Measurements from ENCODE around the gene CACNA1G. TPM values are rescaled to one million over a fixed set of nuclear protein-coding genes. Genes with fewer than 3 reads are reported as not detected.
A peak's percentile ranks its signal among the peaks of the same experiment; 100 is the strongest.

CACNA1G gene
- total RNA-seq, 1 donor = under 0.01 TPM

DNA sequence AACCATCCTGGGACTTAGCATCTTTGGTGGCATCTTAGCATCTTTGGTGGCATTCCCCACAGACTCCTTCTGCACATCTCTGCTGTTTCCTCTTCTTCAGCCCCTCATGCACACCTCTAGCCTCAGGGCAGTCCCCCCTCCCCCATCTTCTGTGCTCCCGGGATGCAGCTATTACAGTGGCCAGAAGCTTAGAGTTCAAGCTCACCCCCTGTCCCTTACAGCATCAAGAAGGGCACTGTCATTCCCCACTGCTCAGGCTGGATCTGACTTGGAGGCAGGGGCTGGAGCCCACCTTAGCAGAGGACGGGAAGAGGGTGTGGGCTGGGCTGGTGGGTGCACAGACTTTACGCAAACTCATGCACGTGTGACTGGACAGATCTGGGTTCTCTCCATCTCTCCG is 27.3 kb upstream of the CACNA1G start:
- H3K27ac ChIP-seq (ENCODE audit: low read depth, low read length) = no peak overlapping the region
- TF ChIP-seq, protein P1, sequence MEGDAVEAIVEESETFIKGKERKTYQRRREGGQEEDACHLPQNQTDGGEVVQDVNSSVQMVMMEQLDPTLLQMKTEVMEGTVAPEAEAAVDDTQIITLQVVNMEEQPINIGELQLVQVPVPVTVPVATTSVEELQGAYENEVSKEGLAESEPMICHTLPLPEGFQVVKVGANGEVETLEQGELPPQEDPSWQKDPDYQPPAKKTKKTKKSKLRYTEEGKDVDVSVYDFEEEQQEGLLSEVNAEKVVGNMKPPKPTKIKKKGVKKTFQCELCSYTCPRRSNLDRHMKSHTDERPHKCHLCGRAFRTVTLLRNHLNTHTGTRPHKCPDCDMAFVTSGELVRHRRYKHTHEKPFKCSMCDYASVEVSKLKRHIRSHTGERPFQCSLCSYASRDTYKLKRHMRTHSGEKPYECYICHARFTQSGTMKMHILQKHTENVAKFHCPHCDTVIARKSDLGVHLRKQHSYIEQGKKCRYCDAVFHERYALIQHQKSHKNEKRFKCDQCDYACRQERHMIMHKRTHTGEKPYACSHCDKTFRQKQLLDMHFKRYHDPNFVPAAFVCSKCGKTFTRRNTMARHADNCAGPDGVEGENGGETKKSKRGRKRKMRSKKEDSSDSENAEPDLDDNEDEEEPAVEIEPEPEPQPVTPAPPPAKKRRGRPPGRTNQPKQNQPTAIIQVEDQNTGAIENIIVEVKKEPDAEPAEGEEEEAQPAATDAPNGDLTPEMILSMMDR (IDR thresholded peaks at IDR 0.05; ENCODE audit: extremely low read depth, low read depth, low read length) = no peak
- peak; percentile 77 for DNase-seq (ENCODE audit: insufficient read length, low spot score, missing footprints)
- peaks cover 9% of the 10 kb centered on the region for H3K4me1 ChIP-seq (ENCODE audit: insufficient read depth, low read length)
- no peaks in the 10 kb centered on the region for H3K36me3 ChIP-seq (ENCODE audit: insufficient read depth, low read length)
- H3K9me3 ChIP-seq (ENCODE audit: low read depth, low read length) = no peaks in the 10 kb centered on the region
- H3K79me2 ChIP-seq (ENCODE audit: insufficient read depth, low read length) = no peaks in the 10 kb centered on the region
- H3K27me3 ChIP-seq (ENCODE audit: insufficient read depth, low read length) = peaks cover 40% of the 10 kb centered on the region
- no peak overlapping the region for H3K4me3 ChIP-seq (ENCODE audit: insufficient read depth, low read length)
- peak overlapping the region; percentile 56 for H3K4me2 ChIP-seq (ENCODE audit: insufficient read depth, low read length)
- H4K20me1 ChIP-seq (ENCODE audit: insufficient read depth, low read length) = no peaks in the 10 kb centered on the region
- H2AFZ ChIP-seq (ENCODE audit: low read length) = no peak overlapping the region

- H4K20me1 ChIP-seq (ENCODE audit: insufficient read depth, low read length) = no peaks in the 10 kb centered on the region
- H3K4me1 ChIP-seq (ENCODE audit: insufficient read depth, low read length) = peaks cover 9% of the 10 kb centered on the region
- no peak overlapping the region for H2AFZ ChIP-seq (ENCODE audit: low read length)
- peak overlapping the region; percentile 56 for H3K4me2 ChIP-seq (ENCODE audit: insufficient read depth, low read length)
- TF ChIP-seq, protein P1 (IDR thresholded peaks at IDR 0.05; ENCODE audit: extremely low read depth, low read depth, low read length) = no peak
- no peak overlapping the region for H3K27ac ChIP-seq (ENCODE audit: low read depth, low read length)
- H3K27me3 ChIP-seq (ENCODE audit: insufficient read depth, low read length) = peaks cover 40% of the 10 kb centered on the region
- no peaks in the 10 kb centered on the region for H3K9me3 ChIP-seq (ENCODE audit: low read depth, low read length)
- H3K79me2 ChIP-seq (ENCODE audit: insufficient read depth, low read length) = no peaks in the 10 kb centered on the region
- H3K4me3 ChIP-seq (ENCODE audit: insufficient read depth, low read length) = peak overlapping the region; percentile 12
- H3K36me3 ChIP-seq (ENCODE audit: insufficient read depth, low read length) = no peaks in the 10 kb centered on the region
- DNase-seq (ENCODE audit: insufficient read length, low spot score, missing footprints) = peak; percentile 92
Observed at GRCh38 chr17:50533720-50534148, 26.8 kb upstream of the CACNA1G start.

DNA sequence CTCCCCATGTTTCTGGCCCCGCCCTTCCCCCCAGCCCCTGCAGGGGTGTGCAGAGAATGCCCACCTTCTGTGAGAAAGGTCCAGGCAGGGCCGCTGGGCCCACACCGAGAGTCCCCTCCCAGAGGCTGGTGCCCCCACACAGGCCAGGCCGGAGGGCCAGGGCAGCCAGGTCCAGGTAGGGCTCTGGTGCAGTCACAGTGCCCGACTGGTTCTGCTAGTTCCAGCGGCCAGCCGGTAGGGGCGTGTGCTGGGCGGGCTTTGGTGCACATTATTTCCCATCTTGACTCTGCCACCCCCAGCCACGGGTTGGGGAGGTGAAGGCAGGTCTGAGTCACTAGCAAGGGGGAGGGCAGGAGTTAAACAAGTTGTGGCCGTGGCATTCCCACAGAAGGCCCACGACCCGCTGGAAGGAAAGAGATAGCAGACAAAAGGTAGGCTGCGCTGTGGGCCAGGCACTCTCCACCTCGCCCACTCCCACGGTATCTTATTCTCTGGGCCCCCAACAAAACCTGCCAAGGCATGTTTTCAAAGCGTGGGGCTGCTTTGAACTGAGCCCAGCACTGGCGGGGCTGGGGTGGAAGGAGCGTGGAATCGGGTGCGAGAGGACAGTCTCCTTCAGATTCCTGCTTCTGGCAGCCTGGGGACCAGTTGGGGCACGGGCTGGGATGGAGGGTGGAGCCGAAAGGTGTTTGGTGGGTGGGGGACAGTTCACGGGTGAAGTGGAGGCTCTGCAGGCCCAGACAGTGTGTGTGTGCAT is 26.1 kb upstream of the CACNA1G start:
- peaks cover 9% of the 10 kb centered on the region for H3K4me1 ChIP-seq (ENCODE audit: insufficient read depth, low read length)
- no peaks in the 10 kb centered on the region for H3K79me2 ChIP-seq (ENCODE audit: insufficient read depth, low read length)
- H3K27ac ChIP-seq (ENCODE audit: low read depth, low read length) = no peak overlapping the region
- peak overlapping the region; percentile 56 for H3K4me2 ChIP-seq (ENCODE audit: insufficient read depth, low read length)
- H4K20me1 ChIP-seq (ENCODE audit: insufficient read depth, low read length) = no peaks in the 10 kb centered on the region
- H3K36me3 ChIP-seq (ENCODE audit: insufficient read depth, low read length) = no peaks in the 10 kb centered on the region
- TF ChIP-seq, protein P1 (IDR thresholded peaks at IDR 0.05; ENCODE audit: extremely low read depth, low read depth, low read length) = no peak
- no peaks in the 10 kb centered on the region for H3K9me3 ChIP-seq (ENCODE audit: low read depth, low read length)
- H2AFZ ChIP-seq (ENCODE audit: low read length) = no peak overlapping the region
- peak; percentile 87 for DNase-seq (ENCODE audit: insufficient read length, low spot score, missing footprints)
- H3K27me3 ChIP-seq (ENCODE audit: insufficient read depth, low read length) = peaks cover 35% of the 10 kb centered on the region
- H3K4me3 ChIP-seq (ENCODE audit: insufficient read depth, low read length) = peak overlapping the region; percentile 12

DNA sequence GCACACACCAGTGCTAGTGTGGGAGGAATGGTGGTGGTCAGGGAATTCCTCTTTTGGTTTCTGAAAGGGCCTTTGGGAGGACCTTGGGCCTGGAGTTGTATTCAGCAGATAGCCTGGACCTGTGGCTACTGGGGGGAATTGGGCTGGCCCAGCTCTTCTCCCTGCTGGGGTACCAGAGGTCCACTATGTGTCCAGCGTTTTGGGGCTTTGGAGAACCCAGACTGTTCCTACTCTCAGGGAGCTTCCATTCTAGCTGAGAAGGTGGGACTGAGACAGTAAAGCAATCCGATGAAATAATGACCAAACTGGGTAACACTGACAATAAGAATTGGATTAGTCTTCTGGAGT is 25.6 kb upstream of the CACNA1G start:
- TF ChIP-seq, protein P1 (IDR thresholded peaks at IDR 0.05; ENCODE audit: extremely low read depth, low read depth, low read length) = no peak
- Histone ChIP-seq H3K4me2 (ENCODE audit: insufficient read depth, low read length) (no peak overlapping the region), H3K4me3 (ENCODE audit: insufficient read depth, low read length) (no peak overlapping the region), H3K79me2 (ENCODE audit: insufficient read depth, low read length) (no peaks in the 10 kb centered on the region), H2AFZ (ENCODE audit: low read length) (no peak overlapping the region), H3K4me1 (ENCODE audit: insufficient read depth, low read length) (peaks cover 9% of the 10 kb centered on the region), H3K36me3 (ENCODE audit: insufficient read depth, low read length) (no peaks in the 10 kb centered on the region), H4K20me1 (ENCODE audit: insufficient read depth, low read length) (no peaks in the 10 kb centered on the region), H3K27ac (ENCODE audit: low read depth, low read length) (no peak overlapping the region), H3K27me3 (ENCODE audit: insufficient read depth, low read length) (peaks cover 33% of the 10 kb centered on the region), H3K9me3 (ENCODE audit: low read depth, low read length) (no peaks in the 10 kb centered on the region)
- peak; percentile 63 for DNase-seq (ENCODE audit: insufficient read length, low spot score, missing footprints)
